ENCODE results near the gene MIOX. TPM values are rescaled to one million over a fixed set of nuclear protein-coding genes. Genes with fewer than 3 reads are reported as not detected.

The MIOX gene
- total and polyA plus RNA-seq, 10 of the 15 experiments (the other 5 are each of a cell fraction or from before 2014, with no cell fraction given) = 0.10 to 0.31 TPM; not detected in 8

- 1% methylated on average over 50 of the region's 62 CpGs for WGBS (ENCODE audit: insufficient coverage, insufficient replicate concordance, low lambda C conversion rate, missing lambda C conversion rate)
- BruUV-seq (replicated peaks) = no TSS peak
Observed at GRCh38 chr22:50473855-50474671, 12.6 kb upstream of the MIOX start.

More at GRCh38 chr22:50473855-50474671, 12.6 kb upstream of the MIOX start:
- ChIA-PET SMC1A (ENCODE audit: uncharacterized antibody, unreplicated experiment) (interaction anchor here (1.6 kb wide), 1 partner anchor 23 kb away, joined by 5 read pairs; no protein-coding TSS in a partner anchor), CTCF (interaction anchor here (0.6 to 2.9 kb wide), 13 partner anchors 19 to 231 kb away, joined by 3 to 16 read pairs (median 5); partner anchors contain the start of genes HDAC10, LMF2, NCAPH2 and SCO2), POLR2A (interaction anchor here (1.0 to 2.2 kb wide), 3 partner anchors 28 to 147 kb away, joined by 3 to 6 read pairs (median 3); partner anchors contain the start of gene SCO2), RAD21 (ENCODE audit: unreplicated experiment) (interaction anchor here (1.3 to 2.3 kb wide), 5 partner anchors 21 to 147 kb away, joined by 3 to 11 read pairs (median 6); partner anchors contain the start of genes LMF2 and SCO2)
- in situ Hi-C loops (cut with MboI) (no loop called here), intact Hi-C loops (cut with micrococcal nuclease; ENCODE audit: unreplicated experiment) (loop anchor here (10.0 kb wide), 1 partner anchor 229 kb away; the partner anchor contains the start of gene TUBGCP6)
- Histone ChIP-seq H3K36me3 (ENCODE audit: control insufficient read depth in 2 of 2, insufficient read depth in 2 of 2, low read length in 1 of 2) (0 out of 4 replicates have a peak, but pooled peaks cover 0 to 4% of the 10 kb centered on the region in 2 experiments), H4K20me1 (ENCODE audit: control insufficient read depth, insufficient read depth) (no peaks in the 10 kb centered on the region), H3K4me1 (ENCODE audit: control insufficient read depth, insufficient read depth, low read length) (peaks cover 50% of the 10 kb centered on the region), H3K4me2 (ENCODE audit: control insufficient read depth, insufficient read depth) (peak overlapping the region; percentile 99), H2AFZ (ENCODE audit: control insufficient read depth, low read depth, low read length) (no peak overlapping the region), H3K9me3 (replicated peaks; ENCODE audit: control insufficient read depth, insufficient read depth, low read length) (no peaks in the 10 kb centered on the region), H3K9ac (ENCODE audit: control insufficient read depth, insufficient read depth, low read length) (peak overlapping the region; percentile 66), H3K27ac (ENCODE audit: control insufficient read depth, insufficient read depth) (no peak overlapping the region), H3K4me3 (peak overlapping the region; percentile 96), H3K79me2 (ENCODE audit: control insufficient read depth, insufficient read depth, low read length) (peaks cover 50% of the 10 kb centered on the region), H3K27me3 (replicated peaks in 1 of 2; ENCODE audit: control insufficient read depth in 2 of 2, insufficient read depth in 2 of 2, low read length in 1 of 2) (no peaks in the 10 kb centered on the region)
- no peak for ATAC-seq
- TF ChIP-seq MTA2 (IDR thresholded peaks at IDR 0.05; ENCODE audit: low read depth) (no peak), SIN3A (IDR thresholded peaks at IDR 0.05; ENCODE audit: low read depth, low read length) (peak; percentile 40; the same call in 1 of the 2 replicates), CBFB (IDR thresholded peaks at IDR 0.05; ENCODE audit: low read depth) (no peak), E4F1 (IDR thresholded peaks at IDR 0.05; ENCODE audit: borderline replicate concordance, partially characterized antibody) (no peak), NKRF (conservative IDR thresholded peaks at IDR 0.05) (0 out of 2 replicates have a peak, but pooled peaks have one; percentile 33), SPI1 (IDR thresholded peaks at IDR 0.05; ENCODE audit: borderline replicate concordance, insufficient read depth, low read depth, low read length) (no peak), YY1 (IDR thresholded peaks at IDR 0.05; ENCODE audit: low read depth, low read length) (no peak), SMARCA5 (IDR thresholded peaks at IDR 0.05) (no peak), POLR2AphosphoS5 (IDR thresholded peaks at IDR 0.05; ENCODE audit: low read length) (no peak), POLR2A (IDR thresholded peaks at IDR 0.05; ENCODE audit: low read depth, low read length) (peak; percentile 61)
- TF ChIP-seq, protein P1, sequence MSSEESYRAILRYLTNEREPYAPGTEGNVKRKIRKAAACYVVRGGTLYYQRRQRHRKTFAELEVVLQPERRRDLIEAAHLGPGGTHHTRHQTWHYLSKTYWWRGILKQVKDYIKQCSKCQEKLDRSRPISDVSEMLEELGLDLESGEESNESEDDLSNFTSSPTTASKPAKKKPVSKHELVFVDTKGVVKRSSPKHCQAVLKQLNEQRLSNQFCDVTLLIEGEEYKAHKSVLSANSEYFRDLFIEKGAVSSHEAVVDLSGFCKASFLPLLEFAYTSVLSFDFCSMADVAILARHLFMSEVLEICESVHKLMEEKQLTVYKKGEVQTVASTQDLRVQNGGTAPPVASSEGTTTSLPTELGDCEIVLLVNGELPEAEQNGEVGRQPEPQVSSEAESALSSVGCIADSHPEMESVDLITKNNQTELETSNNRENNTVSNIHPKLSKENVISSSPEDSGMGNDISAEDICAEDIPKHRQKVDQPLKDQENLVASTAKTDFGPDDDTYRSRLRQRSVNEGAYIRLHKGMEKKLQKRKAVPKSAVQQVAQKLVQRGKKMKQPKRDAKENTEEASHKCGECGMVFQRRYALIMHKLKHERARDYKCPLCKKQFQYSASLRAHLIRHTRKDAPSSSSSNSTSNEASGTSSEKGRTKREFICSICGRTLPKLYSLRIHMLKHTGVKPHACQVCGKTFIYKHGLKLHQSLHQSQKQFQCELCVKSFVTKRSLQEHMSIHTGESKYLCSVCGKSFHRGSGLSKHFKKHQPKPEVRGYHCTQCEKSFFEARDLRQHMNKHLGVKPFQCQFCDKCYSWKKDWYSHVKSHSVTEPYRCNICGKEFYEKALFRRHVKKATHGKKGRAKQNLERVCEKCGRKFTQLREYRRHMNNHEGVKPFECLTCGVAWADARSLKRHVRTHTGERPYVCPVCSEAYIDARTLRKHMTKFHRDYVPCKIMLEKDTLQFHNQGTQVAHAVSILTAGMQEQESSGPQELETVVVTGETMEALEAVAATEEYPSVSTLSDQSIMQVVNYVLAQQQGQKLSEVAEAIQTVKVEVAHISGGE (CRISPR knock-in tag; IDR thresholded peaks at IDR 0.05) = no peak
- no peak for DNase-seq (ENCODE audit: low read depth, low spot score)
- no peak for FAIRE-seq
